SU-DHL-6 (cell line): ENCODE measurements around the gene MLLT10.
A peak's percentile ranks its signal among the peaks of the same experiment; 100 is the strongest.

Experiments
- H2AFZ ChIP-seq: fragments of 200-600 bp; sonication (generic); 2 replicates; pipeline ENCODE4 v1.6.1; 2014; ENCODE audit warnings: low read depth, mild to moderate bottlenecking, moderate library complexity, mixed read lengths, antibody characterized with exemption, low read length; ENCODE audit not compliant: severe bottlenecking
- H3F3A ChIP-seq: fragments of 200-600 bp; shearing (Covaris generic); 2 replicates; pipeline ENCODE4 v1.6.0; 2016; ENCODE audit warnings: antibody characterized with exemption, mild to moderate bottlenecking; ENCODE audit not compliant: insufficient read depth
- H3K27ac ChIP-seq: fragments of 200-600 bp; sonication (generic); 2 replicates; pipeline ENCODE4 v1.5.1; 2016; ENCODE audit warnings: low read depth, mild to moderate bottlenecking, low read length, moderate library complexity, mixed read lengths
- H3K27me3 ChIP-seq: fragments of 200-600 bp; sonication (generic), shearing (Covaris generic); 2 replicates; pipeline ENCODE4 v1.6.0; 2014; ENCODE audit warnings: mild to moderate bottlenecking, low read length
- H3K36me3 ChIP-seq: fragments of 200-600 bp; sonication (generic); 2 replicates; pipeline ENCODE4 v1.6.1; 2014; ENCODE audit warnings: mild to moderate bottlenecking, low read length, mixed read lengths
- H3K4me2 ChIP-seq: fragments of 300-600, 200-600 bp; shearing (Covaris generic), sonication (generic); 2 replicates; pipeline ENCODE4 v1.6.0; 2014; ENCODE audit warnings: low read length, low read depth, mild to moderate bottlenecking; ENCODE audit not compliant: poor library complexity, severe bottlenecking
- H3K4me3 ChIP-seq: fragments of 200-600 bp; sonication (generic); 2 replicates; pipeline ENCODE4 v1.5.1; 2014; ENCODE audit warnings: antibody characterized with exemption, low read length, mild to moderate bottlenecking, mixed read lengths; ENCODE audit not compliant: insufficient read depth, poor library complexity, severe bottlenecking
- H3K79me2 ChIP-seq: fragments of 200-600 bp; sonication (generic); 2 replicates; pipeline ENCODE4 v1.6.1; 2014; ENCODE audit warnings: mild to moderate bottlenecking, low read length, moderate library complexity; ENCODE audit not compliant: insufficient read depth
- H3K9ac ChIP-seq: fragments of 200-600 bp; sonication (generic); 2 replicates; pipeline ENCODE4 v1.7.0; 2014; ENCODE audit warnings: mild to moderate bottlenecking, low read length
- H3K9me2 ChIP-seq: fragments of 200-600 bp; sonication (generic); replicated peaks from 2 replicates; pipeline ENCODE4 v1.6.1; 2014; ENCODE audit warnings: low read length; ENCODE audit not compliant: insufficient read depth
- H3K9me3 ChIP-seq: fragments of 200-600 bp; sonication (generic); 2 replicates; pipeline ENCODE4 v1.6.1; 2014; ENCODE audit warnings: low read length, mixed read lengths; ENCODE audit not compliant: insufficient read depth
- H4K20me1 ChIP-seq: fragments of 200-600 bp; sonication (generic); 2 replicates; pipeline ENCODE4 v1.6.1; 2014; ENCODE audit warnings: low read depth, mild to moderate bottlenecking, antibody characterized with exemption, low read length, moderate library complexity, mixed read lengths
- EZH2phosphoT487 ChIP-seq: fragments of 200-600 bp; sonication (generic), shearing (Covaris generic); conservative IDR thresholded peaks from 2 replicates; pipeline ENCODE4 v1.6.1; 2018; ENCODE audit warnings: mild to moderate bottlenecking, antibody characterized with exemption, low read length, moderate library complexity, mixed read lengths
- TF ChIP-seq, protein P1 (sequence below): fragments of 200-600 bp; sonication (generic); IDR thresholded peaks from one replicate; pipeline ENCODE4 v1.5.1; 2017; ENCODE audit warnings: antibody characterized with exemption, mild to moderate bottlenecking, low read length, moderate library complexity; ENCODE audit not compliant: insufficient read depth, poor library complexity, severe bottlenecking

MLLT10 gene

DNA sequence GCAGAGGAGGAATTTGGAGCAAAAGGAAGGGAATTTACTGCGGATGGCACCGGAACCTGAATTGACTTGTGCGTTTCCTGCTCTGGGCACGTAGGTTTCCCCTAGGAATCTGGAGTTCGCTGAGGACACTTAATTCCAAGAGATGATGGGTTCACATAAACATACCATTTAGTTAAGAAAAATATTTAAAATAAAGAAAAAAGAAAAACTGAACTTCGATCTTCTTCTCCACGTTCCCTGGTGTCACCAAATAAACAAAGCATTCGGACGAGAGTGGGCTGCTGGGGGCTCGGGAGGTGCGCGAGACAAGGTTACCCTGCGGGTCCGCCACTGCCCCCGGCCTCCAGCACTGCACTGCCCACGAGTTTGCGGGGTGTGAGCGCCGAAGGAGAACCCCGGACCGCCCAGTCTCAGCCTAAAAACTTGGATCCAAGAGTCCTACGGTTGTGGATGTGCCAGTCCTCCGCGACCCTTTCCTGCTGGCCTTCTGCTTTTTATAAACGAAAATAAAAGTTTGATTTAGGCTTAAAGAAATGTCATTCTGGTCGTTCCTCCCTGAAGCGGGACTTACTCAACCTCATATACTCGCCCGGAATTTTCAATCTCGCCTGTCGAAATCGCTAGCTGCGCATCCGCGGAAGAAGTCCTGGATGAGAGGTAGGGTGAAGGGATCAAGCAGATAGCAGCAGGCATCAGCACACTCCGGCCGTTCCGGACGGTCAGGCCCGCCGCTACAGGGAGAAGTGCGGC lies 38.9 kb upstream of the MLLT10 start:
- H4K20me1 ChIP-seq = no peaks in the 10 kb centered on the region
- no peaks in the 10 kb centered on the region for H3K9me2 ChIP-seq
- peak overlapping the region; percentile 63 for H3K4me2 ChIP-seq
- H3K9me3 ChIP-seq = no peaks in the 10 kb centered on the region
- H3K9ac ChIP-seq = peak overlapping the region; percentile 61
- no peak for TF ChIP-seq EZH2phosphoT487
- H3K79me2 ChIP-seq = no peaks in the 10 kb centered on the region
- peak overlapping the region; percentile 57 for H3K4me3 ChIP-seq
- no peak overlapping the region for H2AFZ ChIP-seq
- H3K27ac ChIP-seq = no peak overlapping the region
- H3K36me3 ChIP-seq = no peaks in the 10 kb centered on the region
- no peaks in the 10 kb centered on the region for H3K27me3 ChIP-seq
- no peaks in the 10 kb centered on the region for H3F3A ChIP-seq

DNA sequence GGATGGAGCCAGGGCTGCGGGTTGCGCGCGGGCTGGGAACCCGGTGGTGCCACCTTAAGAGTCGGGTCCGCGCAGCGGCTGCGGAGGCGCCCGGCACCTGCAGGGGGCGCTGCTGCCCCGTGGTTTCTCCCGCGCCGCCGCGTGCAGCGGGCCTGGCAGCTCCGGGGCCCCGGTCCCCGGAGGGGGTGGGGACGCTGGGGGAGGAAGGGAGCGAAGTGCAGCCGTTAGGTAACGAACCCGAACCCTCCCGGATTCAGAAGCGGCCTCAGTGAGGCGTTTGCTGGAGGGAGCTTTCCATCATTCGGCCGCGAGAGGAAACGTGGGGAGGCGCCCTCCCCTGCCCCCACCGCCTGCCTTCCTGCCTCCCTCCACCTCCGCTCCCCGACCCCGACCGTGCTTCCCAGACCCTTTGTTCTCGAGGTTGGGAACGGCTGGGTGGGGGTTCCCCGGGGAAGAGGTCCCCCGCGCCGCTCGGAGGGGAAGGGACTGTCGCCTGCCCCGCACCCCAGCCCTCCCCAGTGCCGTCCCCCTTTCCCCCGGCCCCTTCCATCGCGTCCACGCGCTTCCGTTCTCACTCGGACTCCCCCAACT lies 38.2 kb upstream of the MLLT10 start:
- Histone ChIP-seq H3K4me3 (peak overlapping the region; percentile 57), H3K27ac (peak overlapping the region; percentile 1; the same call in 1 of the 2 replicates), H3K9me3 (no peaks in the 10 kb centered on the region), H2AFZ (peak overlapping the region; percentile 99), H4K20me1 (no peaks in the 10 kb centered on the region), H3K4me2 (peak overlapping the region; percentile 63), H3K27me3 (no peaks in the 10 kb centered on the region), H3F3A (no peaks in the 10 kb centered on the region), H3K9me2 (no peaks in the 10 kb centered on the region), H3K36me3 (no peaks in the 10 kb centered on the region), H3K9ac (peak overlapping the region; percentile 61), H3K79me2 (no peaks in the 10 kb centered on the region)
- TF ChIP-seq, protein P1, sequence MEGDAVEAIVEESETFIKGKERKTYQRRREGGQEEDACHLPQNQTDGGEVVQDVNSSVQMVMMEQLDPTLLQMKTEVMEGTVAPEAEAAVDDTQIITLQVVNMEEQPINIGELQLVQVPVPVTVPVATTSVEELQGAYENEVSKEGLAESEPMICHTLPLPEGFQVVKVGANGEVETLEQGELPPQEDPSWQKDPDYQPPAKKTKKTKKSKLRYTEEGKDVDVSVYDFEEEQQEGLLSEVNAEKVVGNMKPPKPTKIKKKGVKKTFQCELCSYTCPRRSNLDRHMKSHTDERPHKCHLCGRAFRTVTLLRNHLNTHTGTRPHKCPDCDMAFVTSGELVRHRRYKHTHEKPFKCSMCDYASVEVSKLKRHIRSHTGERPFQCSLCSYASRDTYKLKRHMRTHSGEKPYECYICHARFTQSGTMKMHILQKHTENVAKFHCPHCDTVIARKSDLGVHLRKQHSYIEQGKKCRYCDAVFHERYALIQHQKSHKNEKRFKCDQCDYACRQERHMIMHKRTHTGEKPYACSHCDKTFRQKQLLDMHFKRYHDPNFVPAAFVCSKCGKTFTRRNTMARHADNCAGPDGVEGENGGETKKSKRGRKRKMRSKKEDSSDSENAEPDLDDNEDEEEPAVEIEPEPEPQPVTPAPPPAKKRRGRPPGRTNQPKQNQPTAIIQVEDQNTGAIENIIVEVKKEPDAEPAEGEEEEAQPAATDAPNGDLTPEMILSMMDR = peak; percentile 84
- TF ChIP-seq EZH2phosphoT487 = no peak

- Histone ChIP-seq H3K27me3 (no peaks in the 10 kb centered on the region), H3K9me3 (no peaks in the 10 kb centered on the region), H3K36me3 (no peaks in the 10 kb centered on the region), H3K4me2 (peak overlapping the region; percentile 63), H4K20me1 (no peaks in the 10 kb centered on the region), H3K79me2 (no peaks in the 10 kb centered on the region), H3F3A (no peaks in the 10 kb centered on the region), H2AFZ (peak overlapping the region; percentile 99), H3K27ac (no peak overlapping the region), H3K9me2 (no peaks in the 10 kb centered on the region), H3K4me3 (peak overlapping the region; percentile 57), H3K9ac (peak overlapping the region; percentile 61)
- TF ChIP-seq, protein P1 = peak; percentile 78
- TF ChIP-seq EZH2phosphoT487 = no peak
Measured at GRCh38 chr10:21496343-21497176, 37.5 kb upstream of the MLLT10 start.
